Mononuclear cell (primary cell): ENCODE data around the gene BLOC1S1. TPM values are rescaled to one million over a fixed set of nuclear protein-coding genes. Genes with fewer than 3 reads are reported as not detected.

Experiments
- H3K27me3 ChIP-seq: 2 replicates; pipeline ENCODE4 v1.6.0; 2011; ENCODE audit warnings: low read length, control low read depth; ENCODE audit not compliant: insufficient read depth
- H3K4me1 ChIP-seq: 2 replicates; pipeline ENCODE4 v1.5.1; 2011; ENCODE audit warnings: mild to moderate bottlenecking, low read length, control low read depth; ENCODE audit not compliant: insufficient read depth
- H3K4me3 ChIP-seq: 2 replicates; pipeline ENCODE4 v1.5.1; 2011; ENCODE audit warnings: mild to moderate bottlenecking, low read length, moderate library complexity
- H3K9me3 ChIP-seq: 2 replicates; pipeline ENCODE4 v1.5.1; 2011; ENCODE audit warnings: low read depth, mild to moderate bottlenecking, control low read depth, low read length
- total RNA-seq: library from RNA; depleted of rRNA; stranded (reverse); fragments of >200 nt; gene quantifications from one replicate; pipeline ENCODE4 v1.2.3, GENCODE V29; 2012

Gene BLOC1S1
- total RNA-seq, 1 donor, result 61.8 TPM

GRCh38 chr12:55700255-55701018 lies 15.4 kb upstream of the BLOC1S1 start:
- no peak overlapping the region for H3K4me3 ChIP-seq
- H3K27me3 ChIP-seq, result no peaks in the 10 kb centered on the region
- H3K4me1 ChIP-seq, result peaks cover 3% of the 10 kb centered on the region
- no peaks in the 10 kb centered on the region for H3K9me3 ChIP-seq

GRCh38 chr12:55702861-55703260 lies 13.0 kb upstream of the BLOC1S1 start:
- Histone ChIP-seq H3K9me3 (no peaks in the 10 kb centered on the region), H3K27me3 (peaks cover 4% of the 10 kb centered on the region), H3K4me1 (peaks cover 16% of the 10 kb centered on the region), H3K4me3 (no peak overlapping the region)

DNA sequence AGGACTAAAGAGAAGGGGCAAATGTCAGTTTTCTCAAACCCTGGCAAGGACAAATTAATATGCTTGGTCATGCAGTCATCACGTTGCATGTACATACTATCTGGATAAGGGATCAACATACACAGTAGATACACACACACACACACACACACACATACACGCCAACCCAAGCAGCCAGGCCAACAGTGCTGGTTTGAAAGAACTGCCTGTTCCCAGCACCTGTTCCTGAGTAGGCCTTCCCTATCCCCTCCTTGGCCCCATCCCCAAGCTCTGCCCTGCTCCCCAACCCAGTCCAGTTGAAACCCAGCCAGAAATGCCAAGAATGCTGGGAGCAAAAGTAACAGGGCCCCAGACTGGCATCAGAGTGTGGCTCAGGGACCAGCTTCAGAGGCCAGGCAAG lies 12.6 kb upstream of the BLOC1S1 start:
- Histone ChIP-seq H3K4me1 (peaks cover 19% of the 10 kb centered on the region), H3K27me3 (peaks cover 4% of the 10 kb centered on the region), H3K9me3 (no peaks in the 10 kb centered on the region), H3K4me3 (no peak overlapping the region)

DNA sequence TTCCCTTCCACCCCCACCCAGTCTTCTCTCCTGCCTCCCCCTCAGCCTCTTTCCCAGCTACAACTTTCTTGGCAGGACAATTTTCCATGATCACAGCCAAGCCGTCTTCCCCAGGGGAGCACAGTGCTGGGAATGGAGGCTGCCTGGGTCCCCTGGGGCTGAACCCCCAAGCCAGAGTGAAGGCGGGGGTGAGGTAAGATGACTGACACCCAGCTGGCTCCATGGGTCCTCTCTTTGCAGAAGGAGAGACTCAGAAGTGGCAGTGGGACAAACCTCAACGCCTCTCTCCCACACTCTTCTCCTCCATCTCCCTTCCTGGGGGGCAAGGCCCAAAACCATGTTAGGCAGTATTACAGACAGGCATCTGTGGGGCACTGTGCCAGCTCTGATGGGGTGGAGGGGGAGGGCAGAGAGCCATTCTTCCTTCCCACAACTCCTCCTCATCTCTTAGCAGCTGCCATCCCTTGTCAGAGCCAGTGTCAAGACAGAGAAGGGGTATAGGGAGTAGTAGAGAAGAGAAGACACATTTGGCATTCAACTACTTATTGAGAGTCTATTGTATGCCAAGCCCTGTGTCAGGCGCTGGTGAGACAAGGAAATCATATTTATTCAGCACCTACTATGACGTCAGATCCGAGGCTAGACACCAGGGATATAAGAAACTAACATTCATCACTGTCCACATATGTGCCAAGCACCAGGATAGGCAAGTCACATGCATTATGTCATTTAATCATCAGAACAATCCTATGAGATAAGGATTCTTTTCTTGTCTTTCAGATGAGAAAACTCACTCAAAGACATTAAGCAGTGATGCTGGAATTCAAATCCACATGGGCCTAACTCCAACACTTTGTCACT lies 11.7 kb upstream of the BLOC1S1 start:
- Histone ChIP-seq H3K27me3 (peaks cover 8% of the 10 kb centered on the region), H3K4me1 (peaks cover 27% of the 10 kb centered on the region), H3K4me3 (no peak overlapping the region), H3K9me3 (no peaks in the 10 kb centered on the region)

DNA sequence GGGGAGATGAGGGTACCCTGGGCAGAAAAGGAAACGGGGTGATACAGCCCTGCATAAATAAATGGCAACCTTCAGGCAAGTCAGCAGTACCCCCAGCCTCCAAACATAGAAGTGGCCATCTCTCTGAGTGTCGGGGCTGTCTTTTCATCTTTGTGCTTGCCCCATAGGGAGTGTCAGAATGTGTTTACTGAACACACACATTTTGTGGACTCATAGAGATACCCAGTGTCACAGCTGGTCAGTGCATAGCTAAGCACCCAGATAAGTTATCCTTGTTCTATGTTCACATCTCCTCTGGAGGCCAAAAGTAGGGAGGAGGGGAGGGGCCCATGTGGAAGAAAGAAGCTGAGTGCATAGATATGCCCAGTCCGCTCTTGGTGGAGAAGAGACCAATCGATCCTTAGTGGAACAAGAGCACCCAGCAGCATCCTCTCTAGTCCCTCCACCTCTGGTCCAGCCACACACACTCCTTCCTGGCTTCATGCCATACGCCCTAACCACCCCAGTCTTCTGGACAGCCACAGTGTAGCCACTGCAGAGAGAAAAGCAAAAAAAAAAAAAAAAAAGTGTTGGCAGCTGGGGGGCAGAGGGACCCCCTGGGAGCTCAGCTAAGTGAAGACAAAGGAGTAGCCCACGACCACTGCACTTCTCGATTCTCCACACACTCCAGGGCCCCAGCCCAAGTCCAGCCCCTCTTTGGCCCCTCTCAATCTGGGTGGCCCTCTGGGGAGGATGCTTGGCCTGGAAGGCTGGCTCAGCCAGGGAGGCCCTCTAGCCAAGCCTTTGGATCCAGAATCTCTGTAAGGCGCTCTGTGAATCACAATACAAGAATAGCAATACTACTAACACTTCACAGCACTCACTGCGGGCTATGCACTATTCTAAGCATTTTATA lies 10.8 kb upstream of the BLOC1S1 start:
- Histone ChIP-seq H3K27me3 (peaks cover 14% of the 10 kb centered on the region), H3K4me3 (no peak overlapping the region), H3K9me3 (no peaks in the 10 kb centered on the region), H3K4me1 (peaks cover 32% of the 10 kb centered on the region)

GRCh38 chr12:55705782-55706402 lies 10.0 kb upstream of the BLOC1S1 start:
- no peaks in the 10 kb centered on the region for H3K9me3 ChIP-seq
- peaks cover 14% of the 10 kb centered on the region for H3K27me3 ChIP-seq
- H3K4me1 ChIP-seq, result peaks cover 29% of the 10 kb centered on the region
- H3K4me3 ChIP-seq, result no peak overlapping the region

DNA sequence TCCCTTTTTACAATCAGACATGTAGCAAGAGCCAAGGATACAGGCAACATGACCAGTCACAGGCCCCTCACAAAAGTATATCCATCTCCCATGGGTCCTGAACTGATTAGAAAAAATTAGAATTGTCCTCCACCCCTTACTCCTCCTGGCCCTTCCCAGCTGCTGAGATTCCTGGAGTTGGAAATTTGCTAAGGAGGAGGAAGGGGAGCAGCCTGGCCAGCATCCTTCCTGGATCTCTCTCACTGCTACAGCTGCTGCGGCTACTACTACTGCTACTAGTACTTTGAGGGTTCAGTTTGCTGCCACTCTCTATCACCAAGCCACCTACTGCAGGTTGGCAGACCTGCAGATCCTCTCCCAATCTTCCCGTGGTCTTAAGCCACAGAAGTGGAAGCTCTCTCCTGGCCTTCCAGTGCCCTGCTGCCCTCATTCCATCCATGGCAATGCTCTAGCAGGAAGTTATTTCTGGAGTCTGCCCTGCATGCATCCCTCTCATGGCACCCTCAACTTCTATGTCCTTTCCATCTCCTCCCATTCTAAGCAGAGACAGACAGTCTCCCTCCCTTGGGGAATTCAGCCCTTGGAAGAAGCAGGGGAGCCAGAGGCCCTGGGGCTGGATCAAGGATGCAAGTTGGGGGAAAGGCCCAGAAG lies 9.2 kb upstream of the BLOC1S1 start:
- Histone ChIP-seq H3K27me3 (peaks cover 14% of the 10 kb centered on the region), H3K4me1 (peaks cover 29% of the 10 kb centered on the region), H3K9me3 (no peaks in the 10 kb centered on the region), H3K4me3 (no peak overlapping the region)

DNA sequence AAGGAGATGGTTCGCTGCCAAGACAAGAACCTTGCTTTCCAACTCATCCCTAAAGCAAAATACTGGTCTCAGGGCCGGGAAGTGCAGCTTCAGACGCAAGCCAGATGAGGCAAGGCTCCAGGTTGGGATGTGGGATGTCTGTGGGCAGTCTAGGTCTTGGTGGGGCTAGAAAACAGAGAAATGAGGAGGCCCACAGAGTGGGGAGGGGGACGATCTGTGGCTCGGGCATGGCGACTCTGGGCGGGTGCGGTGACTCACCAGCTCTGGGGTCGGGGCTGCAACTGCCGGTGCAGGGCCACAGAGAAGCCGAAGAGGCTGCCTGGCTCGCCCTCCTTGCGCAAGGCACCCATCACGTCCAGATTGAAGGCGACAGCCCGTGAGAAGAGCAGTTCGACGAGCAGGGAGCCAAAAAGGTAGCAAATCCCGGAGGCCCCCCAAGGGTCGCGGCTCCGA lies 8.6 kb upstream of the BLOC1S1 start:
- no peak overlapping the region for H3K4me3 ChIP-seq
- no peaks in the 10 kb centered on the region for H3K9me3 ChIP-seq
- peaks cover 29% of the 10 kb centered on the region for H3K4me1 ChIP-seq
- peaks cover 14% of the 10 kb centered on the region for H3K27me3 ChIP-seq

DNA sequence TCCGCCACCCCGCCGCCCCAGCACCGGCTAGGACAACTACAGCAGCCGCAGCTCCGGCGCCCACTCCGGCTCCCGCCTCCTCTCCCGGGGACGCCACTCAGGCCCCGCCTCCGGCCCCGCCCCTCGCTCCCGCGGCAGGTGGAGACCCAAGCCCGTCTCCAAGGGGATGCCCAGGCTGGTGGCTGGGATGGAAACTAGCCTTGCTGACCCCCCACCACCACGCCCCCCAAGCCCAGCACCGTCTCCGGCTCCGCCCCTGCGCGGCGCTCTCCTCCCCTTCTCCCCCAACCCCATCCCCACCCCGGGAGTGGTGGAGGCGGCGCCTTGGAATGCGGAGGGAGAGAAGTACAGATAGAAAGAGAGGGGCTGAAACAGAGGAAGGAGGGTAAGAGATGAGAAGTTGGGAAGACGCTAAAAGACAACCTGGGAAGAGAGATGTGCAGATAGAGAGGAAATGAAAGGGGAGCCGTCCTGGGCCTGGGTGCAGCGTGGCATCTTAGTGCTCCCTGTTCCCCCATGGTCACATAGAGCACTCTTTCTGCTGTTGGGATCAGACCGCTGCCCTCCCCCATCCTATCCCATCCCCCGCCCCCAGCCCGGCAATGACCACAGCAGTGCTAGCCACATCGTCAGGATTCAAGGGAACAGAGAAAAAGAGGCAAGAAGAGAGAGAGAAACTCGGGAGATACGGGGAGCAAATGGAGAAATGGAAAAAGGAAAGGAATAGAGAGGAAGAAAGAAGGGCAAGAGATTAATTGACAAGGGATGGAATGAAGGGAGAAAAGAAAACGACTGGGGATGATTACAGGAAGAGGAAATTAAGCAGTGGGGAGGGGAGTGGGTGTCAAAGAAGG lies 7.8 kb upstream of the BLOC1S1 start, which contains the start of gene ITGA7:
Gene ITGA7, minus strand, starts transcription at position 64 of the 854 bp plus-strand sequence. CDS start 222 bp downstream, outside the sequence.
- H3K4me1 ChIP-seq, result peaks cover 29% of the 10 kb centered on the region
- peak within 1 kb of the TSS; percentile 24 for H3K4me3 ChIP-seq
- H3K9me3 ChIP-seq, result no peaks in the 10 kb centered on the region
- peaks cover 14% of the 10 kb centered on the region for H3K27me3 ChIP-seq

DNA sequence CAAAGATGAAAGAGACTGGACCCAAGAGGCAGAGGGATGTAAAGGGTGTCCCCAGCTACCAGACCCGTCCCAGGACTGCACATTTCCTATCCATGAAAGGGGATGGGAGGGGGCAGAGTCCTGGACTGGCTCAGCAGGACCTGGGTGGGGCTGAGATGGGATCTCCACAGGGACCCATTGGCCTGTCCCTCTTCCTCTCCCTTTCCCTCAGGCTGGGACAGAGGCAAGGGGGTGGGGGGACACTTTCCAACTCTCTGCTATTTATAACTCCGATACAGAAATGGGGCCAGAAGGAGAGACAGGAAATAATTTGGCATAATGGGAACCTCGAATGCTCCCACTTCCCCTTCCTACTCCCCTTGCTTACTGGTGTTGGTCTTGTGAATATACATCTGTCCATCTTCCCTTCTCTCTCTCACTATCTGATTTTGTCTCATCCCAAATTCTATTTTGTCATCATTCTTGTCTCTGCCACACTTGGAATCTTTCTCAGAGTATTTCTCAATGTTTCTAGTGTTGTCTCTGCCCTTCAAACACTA lies 7.1 kb upstream of the BLOC1S1 start:
- Histone ChIP-seq H3K9me3 (no peaks in the 10 kb centered on the region), H3K27me3 (peaks cover 14% of the 10 kb centered on the region)

DNA sequence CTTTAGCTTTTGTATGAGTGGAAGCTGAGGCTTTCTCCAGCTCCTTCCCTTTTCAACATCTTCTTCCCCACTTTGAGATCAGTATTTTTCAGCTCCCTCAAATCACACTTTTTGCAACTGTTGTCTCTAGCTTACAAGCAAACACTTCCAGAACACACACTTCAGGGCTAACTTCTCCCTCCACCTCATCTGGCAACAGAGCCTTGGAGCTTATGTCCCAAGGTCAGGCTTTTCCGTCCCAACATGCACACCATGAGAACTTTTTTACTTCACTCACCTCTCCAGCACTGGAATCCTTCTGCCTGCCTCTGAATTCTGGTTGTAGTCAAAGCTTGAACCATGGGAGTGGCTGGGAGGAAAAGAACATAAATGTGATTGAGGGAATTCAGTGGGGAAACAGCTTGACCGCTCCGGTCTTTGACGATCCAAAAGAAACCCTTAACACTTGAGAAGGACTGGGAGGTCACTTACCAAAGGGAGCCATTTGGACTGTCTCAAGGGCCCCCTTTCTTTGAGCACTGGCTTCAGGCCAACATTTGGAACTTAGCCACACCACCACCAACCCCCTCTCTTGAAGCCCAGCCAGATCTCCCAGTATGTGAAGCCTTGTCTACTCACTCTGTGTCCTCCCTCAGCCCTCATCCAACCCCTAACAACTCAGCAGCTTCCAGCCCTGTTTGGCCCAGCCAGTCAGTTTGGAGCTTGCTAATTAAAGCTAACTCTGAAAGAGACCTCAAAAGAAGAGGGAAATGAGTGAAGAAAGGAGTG lies 3.9 kb upstream of the BLOC1S1 start:
- no peaks in the 10 kb centered on the region for H3K9me3 ChIP-seq
- peaks cover 33% of the 10 kb centered on the region for H3K4me1 ChIP-seq
- peaks cover 13% of the 10 kb centered on the region for H3K27me3 ChIP-seq
- no peak overlapping the region for H3K4me3 ChIP-seq

More for the DNA sequence above, 7.1 kb upstream of the BLOC1S1 start:
- Histone ChIP-seq H3K4me3 (no peak overlapping the region), H3K4me1 (peaks cover 29% of the 10 kb centered on the region)

- H3K27me3 ChIP-seq, result peaks cover 10% of the 10 kb centered on the region
- H3K9me3 ChIP-seq, result no peaks in the 10 kb centered on the region
- peaks cover 36% of the 10 kb centered on the region for H3K4me1 ChIP-seq
- no peak overlapping the region for H3K4me3 ChIP-seq
These were observed 3.0 kb upstream of the BLOC1S1 start for GRCh38 chr12:55712700-55713415.
